Ramos (cell line): ENCODE measurements around the gene TAMALIN.

Experiments used
- in situ Hi-C: fragments of 300-500 bp; cut with MboI; formaldehyde crosslinking; loops from one replicate; pipeline ENCODE4 v1.14.3; 2022; ENCODE audit warnings: low sequenced_read_pairs; ENCODE audit not compliant: unreplicated experiment

Gene TAMALIN

GRCh38 chr12:52032804-52033445 is 26.2 kb downstream of the TAMALIN start:
- in situ Hi-C loops, result no loop called here

GRCh38 chr12:52033446-52034140 is 26.8 kb downstream of the TAMALIN start:
- in situ Hi-C loops, result no loop called here

GRCh38 chr12:52035190-52035589 is 28.4 kb downstream of the TAMALIN start:
- in situ Hi-C loops, result no loop called here

- in situ Hi-C loops, result no loop called here
Observed at GRCh38 chr12:52035926-52036325, 29.2 kb downstream of the TAMALIN start.

GRCh38 chr12:52036587-52037171 is 29.9 kb downstream of the TAMALIN start:
- in situ Hi-C loops, result no loop called here

- in situ Hi-C loops, result no loop called here
Observed at GRCh38 chr12:52037248-52037861, 30.6 kb downstream of the TAMALIN start.

- in situ Hi-C loops, result no loop called here
Observed at GRCh38 chr12:52038447-52038846, 31.7 kb downstream of the TAMALIN start.

GRCh38 chr12:52041035-52041434 is 34.3 kb downstream of the TAMALIN start:
- in situ Hi-C loops, result no loop called here

GRCh38 chr12:52041695-52042123 is 35.0 kb downstream of the TAMALIN start:
- in situ Hi-C loops, result no loop called here

GRCh38 chr12:52042706-52043385 is 36.1 kb downstream of the TAMALIN start:
- in situ Hi-C loops, result no loop called here

GRCh38 chr12:52043386-52044212 is 36.9 kb downstream of the TAMALIN start:
- in situ Hi-C loops, result no loop called here

GRCh38 chr12:52044292-52044983 is 37.7 kb downstream of the TAMALIN start:
- in situ Hi-C loops, result no loop called here

GRCh38 chr12:52045794-52046199 is 39.1 kb downstream of the TAMALIN start:
- in situ Hi-C loops, result no loop called here

- in situ Hi-C loops, result no loop called here
Observed at GRCh38 chr12:52046859-52047258, 40.1 kb downstream of the TAMALIN start.

GRCh38 chr12:52049286-52049685 is 42.5 kb downstream of the TAMALIN start:
- in situ Hi-C loops, result no loop called here

GRCh38 chr12:52049688-52050087 is 42.9 kb downstream of the TAMALIN start:
- in situ Hi-C loops, result no loop called here

- in situ Hi-C loops, result no loop called here
Observed at GRCh38 chr12:52050116-52050757, 43.5 kb downstream of the TAMALIN start.

GRCh38 chr12:52050758-52051541 is 44.2 kb downstream of the TAMALIN start, which contains the start of gene NR4A1:
Gene NR4A1 (plus strand): TSS chr12:52051442. CDS start chr12:52054329, 2,887 bp downstream.
- in situ Hi-C loops, result no loop called here
